Measurements from ENCODE around the gene GLE1.

GRCh38 chr9:128556926-128557634, 52.6 kb downstream of the GLE1 start:
- TF ChIP-seq CTCF (IDR thresholded peaks at IDR 0.05; ENCODE audit: low read length) (no peak), EZH2 (IDR thresholded peaks at IDR 0.05; ENCODE audit: borderline replicate concordance, low read length) (no peak)

Measured in OCI-LY1 (cell line).